ENCODE data around the gene FHIT.

DNA sequence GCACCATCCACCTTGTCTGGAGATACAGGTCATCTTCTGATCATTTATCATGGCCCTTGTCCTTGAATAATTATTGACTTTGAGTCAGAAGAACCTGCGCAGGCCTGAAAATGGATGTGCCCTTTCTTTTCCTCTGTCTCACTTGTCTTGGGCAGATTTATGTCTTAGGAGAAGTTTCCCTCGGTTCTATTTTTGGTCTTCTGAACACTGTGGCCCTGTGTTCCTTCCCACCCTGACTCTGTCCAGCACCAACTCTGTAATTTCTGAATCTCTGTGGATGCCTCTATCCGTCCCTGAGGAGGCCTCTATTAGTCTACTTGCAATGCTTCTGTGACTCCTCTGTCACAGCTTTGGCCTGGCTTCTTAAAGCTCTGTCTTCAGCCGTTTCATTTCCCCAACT is 1520.7 kb downstream of the FHIT start:
- no peak for TF ChIP-seq POLR2A (IDR thresholded peaks at IDR 0.05)
- no peak for TF ChIP-seq POLR2AphosphoS5 (IDR thresholded peaks at IDR 0.05)
- TF ChIP-seq, protein P1, sequence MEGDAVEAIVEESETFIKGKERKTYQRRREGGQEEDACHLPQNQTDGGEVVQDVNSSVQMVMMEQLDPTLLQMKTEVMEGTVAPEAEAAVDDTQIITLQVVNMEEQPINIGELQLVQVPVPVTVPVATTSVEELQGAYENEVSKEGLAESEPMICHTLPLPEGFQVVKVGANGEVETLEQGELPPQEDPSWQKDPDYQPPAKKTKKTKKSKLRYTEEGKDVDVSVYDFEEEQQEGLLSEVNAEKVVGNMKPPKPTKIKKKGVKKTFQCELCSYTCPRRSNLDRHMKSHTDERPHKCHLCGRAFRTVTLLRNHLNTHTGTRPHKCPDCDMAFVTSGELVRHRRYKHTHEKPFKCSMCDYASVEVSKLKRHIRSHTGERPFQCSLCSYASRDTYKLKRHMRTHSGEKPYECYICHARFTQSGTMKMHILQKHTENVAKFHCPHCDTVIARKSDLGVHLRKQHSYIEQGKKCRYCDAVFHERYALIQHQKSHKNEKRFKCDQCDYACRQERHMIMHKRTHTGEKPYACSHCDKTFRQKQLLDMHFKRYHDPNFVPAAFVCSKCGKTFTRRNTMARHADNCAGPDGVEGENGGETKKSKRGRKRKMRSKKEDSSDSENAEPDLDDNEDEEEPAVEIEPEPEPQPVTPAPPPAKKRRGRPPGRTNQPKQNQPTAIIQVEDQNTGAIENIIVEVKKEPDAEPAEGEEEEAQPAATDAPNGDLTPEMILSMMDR (IDR thresholded peaks at IDR 0.05) = no peak

Measured in suprapubic skin (tissue), 4 donors.